CD14-positive monocyte (primary cell): ENCODE data around the gene ARL16. TPM values are rescaled to one million over a fixed set of nuclear protein-coding genes. Genes with fewer than 3 reads are reported as not detected.

ENCODE experiments used
- DNase-seq, 3 donors: peaks; one replicate each; pipeline ENCODE4 v3.0.0-alpha.2; 2011 to 2022
- H2AFZ ChIP-seq: 2 replicates; pipeline ENCODE4 v1.6.0; 2012; ENCODE audit warnings: mild to moderate bottlenecking, low read depth, low read length, inconsistent platforms; ENCODE audit not compliant: insufficient read depth, poor library complexity, severe bottlenecking
- H3K27ac ChIP-seq, 2 donors: 1 replicate in 1 of 2; 2 replicates in 1 of 2; pipeline ENCODE4 v1.5.1; 2012 to 2013; ENCODE audit warnings: low read length in 2 of 2, control low read depth in 1 of 2, inconsistent platforms in 1 of 2, low read depth in 1 of 2, mild to moderate bottlenecking in 1 of 2
- H3K27me3 ChIP-seq, 2 donors: one replicate each; pipeline versions ENCODE4 v1.6.0 to v1.6.1; 2011 to 2013; ENCODE audit warnings: low read length in 2 of 2; ENCODE audit not compliant: control insufficient read depth in 2 of 2, insufficient read depth in 2 of 2
- H3K36me3 ChIP-seq, 2 donors: replicated peaks in 1 of 2; 1 replicate in 1 of 2; 2 replicates in 1 of 2; pipeline versions ENCODE4 v1.5.1 to v1.6.1; 2012 to 2013; ENCODE audit warnings: low read length in 2 of 2, control low read depth in 1 of 2, inconsistent platforms in 1 of 2, mild to moderate bottlenecking in 1 of 2; ENCODE audit not compliant: insufficient read depth in 2 of 2, control insufficient read depth in 1 of 2
- H3K4me1 ChIP-seq, 2 donors: 1 replicate in 1 of 2; 2 replicates in 1 of 2; pipeline versions ENCODE4 v1.5.1 to v1.6.1; 2012 to 2013; ENCODE audit warnings: low read length in 2 of 2, control low read depth in 1 of 2, inconsistent platforms in 1 of 2, mild to moderate bottlenecking in 1 of 2, moderate library complexity in 1 of 2; ENCODE audit not compliant: insufficient read depth in 2 of 2, control insufficient read depth in 1 of 2
- H3K4me2 ChIP-seq: replicated peaks from 2 replicates; pipeline ENCODE3; 2012; ENCODE audit warnings: low read length, moderate library complexity, mild to moderate bottlenecking; ENCODE audit not compliant: poor library complexity, severe bottlenecking; ENCODE audit errors: extremely low read depth
- H3K4me3 ChIP-seq, 3 experiments: fragments of 200-600 bp in 1 of 3; sonication (generic) in 1 of 3; replicated peaks in 1 of 3; 1 replicate in 2 of 3; 2 replicates in 1 of 3; pipeline ENCODE4 v1.5.1; 2011 to 2013; ENCODE audit warnings: low read length in 3 of 3, mild to moderate bottlenecking in 3 of 3, control low read depth in 2 of 3, low read depth in 2 of 3, inconsistent platforms in 1 of 3, moderate library complexity in 1 of 3
- H3K79me2 ChIP-seq: 2 replicates; pipeline ENCODE4 v1.6.0; 2012; ENCODE audit warnings: mild to moderate bottlenecking, control low read depth, inconsistent platforms, low read length, moderate library complexity; ENCODE audit not compliant: insufficient read depth
- H3K9ac ChIP-seq: 2 replicates; pipeline ENCODE4 v1.6.0; 2017; ENCODE audit warnings: low read length, mild to moderate bottlenecking; ENCODE audit not compliant: insufficient read depth, poor library complexity, severe bottlenecking
- H3K9me3 ChIP-seq, 2 donors: replicated peaks in 1 of 2; 1 replicate in 1 of 2; 2 replicates in 1 of 2; pipeline versions ENCODE4 v1.5.1 to v1.6.1; 2012 to 2013; ENCODE audit warnings: low read length in 2 of 2, control low read depth in 1 of 2; ENCODE audit not compliant: control insufficient read depth in 1 of 2, insufficient read depth in 1 of 2
- H4K20me1 ChIP-seq: 2 replicates; pipeline ENCODE4 v1.6.0; 2012; ENCODE audit warnings: mild to moderate bottlenecking, low read length, control low read depth, moderate library complexity; ENCODE audit not compliant: insufficient read depth
- H3K27ac Mint-ChIP-seq, 7 donors: one replicate each; pipeline ENCODE4 v1.8.0; 2020; ENCODE audit warnings: mild to moderate bottlenecking in 7 of 7, mixed read lengths in 7 of 7, moderate library complexity in 6 of 7, inconsistent platforms in 2 of 7
- H3K27me3 Mint-ChIP-seq, 3 donors: one replicate each; pipeline ENCODE4 v1.8.0; 2021 to 2022; ENCODE audit warnings: low read depth in 3 of 3, mild to moderate bottlenecking in 3 of 3, mixed read lengths in 3 of 3, moderate library complexity in 3 of 3, inconsistent platforms in 1 of 3
- H3K36me3 Mint-ChIP-seq, 2 donors: one replicate each; pipeline ENCODE4 v1.8.0; 2020; ENCODE audit warnings: mixed read lengths in 2 of 2, inconsistent platforms in 1 of 2, mild to moderate bottlenecking in 1 of 2
- H3K4me1 Mint-ChIP-seq: one replicate; pipeline ENCODE4 v1.8.0; 2020; ENCODE audit warnings: mild to moderate bottlenecking, mixed read lengths
- H3K4me3 Mint-ChIP-seq, 2 donors: one replicate each; pipeline ENCODE4 v1.8.0; 2020; ENCODE audit warnings: mild to moderate bottlenecking in 2 of 2, mixed read lengths in 2 of 2, moderate library complexity in 1 of 2
- H3K9me3 Mint-ChIP-seq, 7 donors: one replicate each; pipeline ENCODE4 v1.8.0; 2020 to 2022; ENCODE audit warnings: mixed read lengths in 7 of 7, mild to moderate bottlenecking in 6 of 7, moderate library complexity in 6 of 7, inconsistent platforms in 2 of 7
- CTCF ChIP-seq: fragments of 200-600 bp; IDR thresholded peaks from one replicate; pipeline ENCODE4 v1.8.0; 2022; ENCODE audit warnings: antibody characterized with exemption, mild to moderate bottlenecking
- WGBS: methylation state at CpG from one replicate; pipeline ENCODE4 v1.1.5; 2013; ENCODE audit warnings: missing lambda C conversion rate; ENCODE audit not compliant: insufficient coverage; 5-methylcytosine and 5-hydroxymethylcytosine counted together
- intact Hi-C, 2 donors: fragments of 100-400 bp; cut with micrococcal nuclease; formaldehyde crosslinking; loops; one replicate each; pipeline versions ENCODE4 v1.15.0 to v1.15.1; 2023
- polyA plus RNA-seq, 3 donors: library from polyadenylated mRNA; depleted of rRNA in 1 of 3; unstranded in 2 of 3; stranded (reverse) in 1 of 3; fragments of 300-500 nt in 2 of 3; fragments of >200 nt in 1 of 3; fragmentation: Illumina TruSeq in 2 of 3; gene quantifications; 1 replicate in 2 of 3; 2 replicates in 1 of 3; pipeline ENCODE4 v1.2.3, GENCODE V29; 2012 to 2021

Gene ARL16
- polyA plus RNA-seq, 3 donors: 17.6 to 43.0 (median 28.7) TPM

GRCh38 chr17:81635973-81636504 lies 47.6 kb downstream of the ARL16 start:
- no peaks in the 10 kb centered on the region for H3K9me3 Mint-ChIP-seq
- peaks cover 24% of the 10 kb centered on the region for H3K4me1 Mint-ChIP-seq
- H2AFZ ChIP-seq: peak overlapping the region; percentile 75
- peak overlapping the region; percentile 86 to 96 (median 90) for H3K27ac Mint-ChIP-seq
- peak overlapping the region; percentile 78 to 84 for H3K27ac ChIP-seq
- TF ChIP-seq CTCF: no peak
- H3K9me3 ChIP-seq: no peaks in the 10 kb centered on the region
- H3K27me3 ChIP-seq: no peaks in the 10 kb centered on the region
- peaks cover 49% of the 10 kb centered on the region for H4K20me1 ChIP-seq
- H3K4me3 ChIP-seq: peak overlapping the region; percentile 89 to 94 (median 94)
- H3K9ac ChIP-seq: peak overlapping the region; percentile 83
- peaks cover 5% of the 10 kb centered on the region in 2 donors for H3K36me3 Mint-ChIP-seq
- peak overlapping the region; percentile 87 for H3K4me2 ChIP-seq
- peaks cover 17 to 20% of the 10 kb centered on the region in 2 donors for H3K4me1 ChIP-seq
- DNase-seq: peak in 2 of 3 donors; percentile 15 to 53
- H3K27me3 Mint-ChIP-seq: peaks cover 0 to 6% (median 0%) of the 10 kb centered on the region in 3 donors
- peak overlapping the region; percentile 94 to 97 for H3K4me3 Mint-ChIP-seq
- WGBS: 44% methylated on average over 11 of the region's 18 CpGs
- peaks cover 56% of the 10 kb centered on the region for H3K79me2 ChIP-seq
- H3K36me3 ChIP-seq: peaks cover 0 to 4% of the 10 kb centered on the region in 2 donors
- intact Hi-C loops: no loop called here

GRCh38 chr17:81635431-81635830 lies 48.2 kb downstream of the ARL16 start:
- DNase-seq: no peak
- no peak overlapping the region for H2AFZ ChIP-seq
- Mint-ChIP-seq H3K36me3 (peaks cover 5 to 7% of the 10 kb centered on the region in 2 donors), H3K27ac (peak overlapping the region in 1 of 7 donors; percentile 88), H3K4me3 (peak overlapping the region in 1 of 2 donors; percentile 97), H3K27me3 (peaks cover 0 to 6% (median 0%) of the 10 kb centered on the region in 3 donors), H3K9me3 (no peaks in the 10 kb centered on the region), H3K4me1 (peaks cover 24% of the 10 kb centered on the region)
- peaks cover 17 to 20% of the 10 kb centered on the region in 2 donors for H3K4me1 ChIP-seq
- no peaks in the 10 kb centered on the region for H3K27me3 ChIP-seq
- H3K36me3 ChIP-seq: peaks cover 3 to 6% of the 10 kb centered on the region in 2 donors
- TF ChIP-seq CTCF: no peak
- 100% methylated on average over 4 of the region's 5 CpGs for WGBS
- H3K4me3 ChIP-seq: peak overlapping the region in 1 of 3 experiments; percentile 89
- no peaks in the 10 kb centered on the region for H3K9me3 ChIP-seq
- no peak overlapping the region for H3K9ac ChIP-seq
- H3K27ac ChIP-seq: peak overlapping the region in 1 of 2 donors; percentile 23
- H3K79me2 ChIP-seq: peaks cover 62% of the 10 kb centered on the region
- peaks cover 54% of the 10 kb centered on the region for H4K20me1 ChIP-seq
- peak overlapping the region; percentile 87 for H3K4me2 ChIP-seq
- intact Hi-C loops: no loop called here
